SK-N-SH treated with all-trans-retinoic acid at 6 μM for 48 hours (cell line): ENCODE results near the gene MRPS34.

Experiments
- ATAC-seq: fragments of 200-7000 bp; cut with Tn5 transposase; 3 replicates; pipeline ENCODE4 v1.9.1; 2020; ENCODE audit warnings: mild to moderate bottlenecking, moderate library complexity
- ARNTL ChIP-seq: fragments of 450-650 bp; formaldehyde crosslinking; IDR thresholded peaks from 2 replicates; pipeline ENCODE4 v1.5.0; 2020; ENCODE audit warnings: low read depth, mild to moderate bottlenecking, moderate library complexity, borderline replicate concordance
- BACH2 ChIP-seq: fragments of 250-450 bp; sonication (Bioruptor Pico); IDR thresholded peaks from 2 replicates; pipeline ENCODE4 v1.9.0; 2021; ENCODE audit warnings: mild to moderate bottlenecking, borderline replicate concordance
- CSDC2 ChIP-seq: fragments of 250-450 bp; sonication (Bioruptor Pico); IDR thresholded peaks from 2 replicates; pipeline ENCODE4 v1.5.0; 2020; ENCODE audit warnings: mild to moderate bottlenecking, moderate library complexity
- ESRRG ChIP-seq: fragments of 250-450 bp; sonication (Bioruptor Pico); IDR thresholded peaks from 2 replicates; pipeline ENCODE4 v1.6.1; 2021; ENCODE audit warnings: mild to moderate bottlenecking
- GLIS3 ChIP-seq: fragments of 250-450 bp; sonication (Bioruptor Pico); IDR thresholded peaks from 2 replicates; pipeline ENCODE4 v1.5.0; 2020; ENCODE audit warnings: mild to moderate bottlenecking, moderate library complexity
- ISL1 ChIP-seq: fragments of 250-450 bp; sonication (Bioruptor Pico); IDR thresholded peaks from 2 replicates; pipeline ENCODE4 v2.1.2; 2022; ENCODE audit warnings: mild to moderate bottlenecking, moderate library complexity
- OSR1 ChIP-seq: fragments of 250-450 bp; sonication (Bioruptor Pico); IDR thresholded peaks from 2 replicates; pipeline ENCODE4 v1.8.0; 2022; ENCODE audit warnings: moderate library complexity, mild to moderate bottlenecking, inconsistent platforms
- PPARA ChIP-seq: fragments of 250-450 bp; sonication (Bioruptor Pico); IDR thresholded peaks from 2 replicates; pipeline ENCODE4 v1.5.0; 2020; ENCODE audit warnings: mild to moderate bottlenecking, borderline replicate concordance
- RARB ChIP-seq: fragments of 250-450 bp; sonication (Bioruptor Pico); IDR thresholded peaks from 2 replicates; pipeline ENCODE4 v1.8.0; 2021; ENCODE audit warnings: mild to moderate bottlenecking, moderate library complexity
- TCF4 ChIP-seq: fragments of 250-450 bp; sonication (Bioruptor Pico); IDR thresholded peaks from 2 replicates; pipeline ENCODE4 v1.8.0; 2021; ENCODE audit warnings: mild to moderate bottlenecking, moderate library complexity, borderline replicate concordance
- TOX ChIP-seq: fragments of 250-450 bp; sonication (Bioruptor Pico); IDR thresholded peaks from 2 replicates; pipeline ENCODE4 v1.8.0; 2021; ENCODE audit warnings: mild to moderate bottlenecking, moderate library complexity, borderline replicate concordance
- ZFP3 ChIP-seq: fragments of 250-450 bp; sonication (Bioruptor Pico); IDR thresholded peaks from 2 replicates; pipeline ENCODE4 v1.5.0; 2020; ENCODE audit warnings: mild to moderate bottlenecking, moderate library complexity
- ZFP30 ChIP-seq: fragments of 450-650 bp; formaldehyde crosslinking; IDR thresholded peaks from 2 replicates; pipeline ENCODE4 v1.5.0; 2022; ENCODE audit warnings: mild to moderate bottlenecking, moderate library complexity
- ZNF70 ChIP-seq: fragments of 450-650 bp; formaldehyde crosslinking; IDR thresholded peaks from 2 replicates; pipeline ENCODE4 v1.5.0; 2020; ENCODE audit warnings: mild to moderate bottlenecking, moderate library complexity
- TF ChIP-seq, protein P1 (sequence below): fragments of 250-450 bp; sonication (Bioruptor Pico); IDR thresholded peaks from 2 replicates; pipeline ENCODE4 v1.5.1; 2021; ENCODE audit warnings: mild to moderate bottlenecking, moderate library complexity
- TF ChIP-seq, protein P2 (sequence below): fragments of 250-450 bp; sonication (Bioruptor Pico); IDR thresholded peaks from 2 replicates; pipeline ENCODE4 v1.8.0; 2020; ENCODE audit warnings: mild to moderate bottlenecking, moderate library complexity, borderline replicate concordance
- TF ChIP-seq, protein P3 (sequence below): fragments of 250-450 bp; sonication (Bioruptor Pico); IDR thresholded peaks from 2 replicates; pipeline ENCODE4 v1.5.0; 2020; ENCODE audit warnings: mild to moderate bottlenecking, moderate library complexity
- TF ChIP-seq, protein P4 (sequence below): fragments of 250-450 bp; sonication (Bioruptor Pico); IDR thresholded peaks from 2 replicates; pipeline ENCODE4 v1.8.0; 2021; ENCODE audit warnings: low read depth, mild to moderate bottlenecking, moderate library complexity, borderline replicate concordance
- TF ChIP-seq, protein P5 (sequence below): fragments of 250-450 bp; sonication (Bioruptor Pico); IDR thresholded peaks from 2 replicates; pipeline ENCODE4 v1.5.1; 2020; ENCODE audit warnings: low read depth, mild to moderate bottlenecking, moderate library complexity

The MRPS34 gene

DNA sequence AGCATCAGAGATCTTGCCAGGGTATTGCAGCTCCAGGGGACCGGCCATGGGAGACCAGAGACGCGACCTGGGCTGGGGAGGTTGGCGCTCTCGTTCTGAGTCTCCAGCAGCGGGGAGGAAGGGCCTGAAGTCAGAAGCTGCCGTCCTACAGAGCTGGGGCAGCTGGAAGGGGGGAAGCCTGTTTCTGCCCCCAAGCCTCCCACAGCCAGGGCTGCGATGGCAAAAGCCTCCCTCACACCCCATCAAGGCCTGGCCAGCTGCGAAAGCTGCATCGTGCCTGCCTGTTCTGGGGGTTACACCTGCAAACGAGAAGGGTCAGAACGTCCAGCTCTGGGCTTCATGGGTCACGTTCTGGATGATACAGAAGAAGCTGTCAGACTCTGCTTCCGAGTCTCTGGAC is 40.9 kb downstream of the MRPS34 start:
- TF ChIP-seq ESRRG (CRISPR knock-in tag) (no peak), ISL1 (CRISPR knock-in tag) (no peak), TCF4 (CRISPR knock-in tag) (no peak), TOX (CRISPR knock-in tag) (no peak), OSR1 (CRISPR knock-in tag) (no peak)
- TF ChIP-seq, protein P1, sequence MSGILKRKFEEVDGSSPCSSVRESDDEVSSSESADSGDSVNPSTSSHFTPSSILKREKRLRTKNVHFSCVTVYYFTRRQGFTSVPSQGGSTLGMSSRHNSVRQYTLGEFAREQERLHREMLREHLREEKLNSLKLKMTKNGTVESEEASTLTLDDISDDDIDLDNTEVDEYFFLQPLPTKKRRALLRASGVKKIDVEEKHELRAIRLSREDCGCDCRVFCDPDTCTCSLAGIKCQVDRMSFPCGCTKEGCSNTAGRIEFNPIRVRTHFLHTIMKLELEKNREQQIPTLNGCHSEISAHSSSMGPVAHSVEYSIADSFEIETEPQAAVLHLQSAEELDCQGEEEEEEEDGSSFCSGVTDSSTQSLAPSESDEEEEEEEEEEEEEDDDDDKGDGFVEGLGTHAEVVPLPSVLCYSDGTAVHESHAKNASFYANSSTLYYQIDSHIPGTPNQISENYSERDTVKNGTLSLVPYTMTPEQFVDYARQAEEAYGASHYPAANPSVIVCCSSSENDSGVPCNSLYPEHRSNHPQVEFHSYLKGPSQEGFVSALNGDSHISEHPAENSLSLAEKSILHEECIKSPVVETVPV (CRISPR knock-in tag): no peak
- no peak for ATAC-seq

DNA sequence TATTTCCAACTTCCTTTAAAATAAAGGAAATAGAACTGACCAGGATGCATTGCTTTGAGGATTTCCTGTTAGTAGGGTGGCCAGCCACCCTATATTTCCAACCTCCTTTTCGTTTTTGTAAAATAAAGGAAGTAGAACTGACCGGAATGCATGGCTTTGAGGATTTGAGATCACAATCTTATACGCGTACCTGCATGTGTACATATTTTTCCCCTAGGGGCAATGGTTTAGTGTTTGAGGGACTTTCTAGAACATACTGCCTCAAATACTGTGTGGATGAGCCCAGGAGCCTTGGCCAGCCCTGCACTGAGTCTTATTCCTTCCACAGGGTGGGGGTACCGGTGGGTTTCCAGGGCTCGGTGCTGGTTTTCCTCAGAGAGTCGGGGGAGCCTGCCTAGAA is 41.3 kb downstream of the MRPS34 start:
- TF ChIP-seq, protein P2, sequence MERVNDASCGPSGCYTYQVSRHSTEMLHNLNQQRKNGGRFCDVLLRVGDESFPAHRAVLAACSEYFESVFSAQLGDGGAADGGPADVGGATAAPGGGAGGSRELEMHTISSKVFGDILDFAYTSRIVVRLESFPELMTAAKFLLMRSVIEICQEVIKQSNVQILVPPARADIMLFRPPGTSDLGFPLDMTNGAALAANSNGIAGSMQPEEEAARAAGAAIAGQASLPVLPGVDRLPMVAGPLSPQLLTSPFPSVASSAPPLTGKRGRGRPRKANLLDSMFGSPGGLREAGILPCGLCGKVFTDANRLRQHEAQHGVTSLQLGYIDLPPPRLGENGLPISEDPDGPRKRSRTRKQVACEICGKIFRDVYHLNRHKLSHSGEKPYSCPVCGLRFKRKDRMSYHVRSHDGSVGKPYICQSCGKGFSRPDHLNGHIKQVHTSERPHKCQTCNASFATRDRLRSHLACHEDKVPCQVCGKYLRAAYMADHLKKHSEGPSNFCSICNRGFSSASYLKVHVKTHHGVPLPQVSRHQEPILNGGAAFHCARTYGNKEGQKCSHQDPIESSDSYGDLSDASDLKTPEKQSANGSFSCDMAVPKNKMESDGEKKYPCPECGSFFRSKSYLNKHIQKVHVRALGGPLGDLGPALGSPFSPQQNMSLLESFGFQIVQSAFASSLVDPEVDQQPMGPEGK (CRISPR knock-in tag): no peak
- TF ChIP-seq ZFP30 (CRISPR knock-in tag) (no peak), ZFP3 (CRISPR knock-in tag) (no peak), CSDC2 (CRISPR knock-in tag) (no peak), ESRRG (CRISPR knock-in tag) (no peak), OSR1 (CRISPR knock-in tag) (no peak), GLIS3 (CRISPR knock-in tag) (no peak)
- TF ChIP-seq, protein P3, sequence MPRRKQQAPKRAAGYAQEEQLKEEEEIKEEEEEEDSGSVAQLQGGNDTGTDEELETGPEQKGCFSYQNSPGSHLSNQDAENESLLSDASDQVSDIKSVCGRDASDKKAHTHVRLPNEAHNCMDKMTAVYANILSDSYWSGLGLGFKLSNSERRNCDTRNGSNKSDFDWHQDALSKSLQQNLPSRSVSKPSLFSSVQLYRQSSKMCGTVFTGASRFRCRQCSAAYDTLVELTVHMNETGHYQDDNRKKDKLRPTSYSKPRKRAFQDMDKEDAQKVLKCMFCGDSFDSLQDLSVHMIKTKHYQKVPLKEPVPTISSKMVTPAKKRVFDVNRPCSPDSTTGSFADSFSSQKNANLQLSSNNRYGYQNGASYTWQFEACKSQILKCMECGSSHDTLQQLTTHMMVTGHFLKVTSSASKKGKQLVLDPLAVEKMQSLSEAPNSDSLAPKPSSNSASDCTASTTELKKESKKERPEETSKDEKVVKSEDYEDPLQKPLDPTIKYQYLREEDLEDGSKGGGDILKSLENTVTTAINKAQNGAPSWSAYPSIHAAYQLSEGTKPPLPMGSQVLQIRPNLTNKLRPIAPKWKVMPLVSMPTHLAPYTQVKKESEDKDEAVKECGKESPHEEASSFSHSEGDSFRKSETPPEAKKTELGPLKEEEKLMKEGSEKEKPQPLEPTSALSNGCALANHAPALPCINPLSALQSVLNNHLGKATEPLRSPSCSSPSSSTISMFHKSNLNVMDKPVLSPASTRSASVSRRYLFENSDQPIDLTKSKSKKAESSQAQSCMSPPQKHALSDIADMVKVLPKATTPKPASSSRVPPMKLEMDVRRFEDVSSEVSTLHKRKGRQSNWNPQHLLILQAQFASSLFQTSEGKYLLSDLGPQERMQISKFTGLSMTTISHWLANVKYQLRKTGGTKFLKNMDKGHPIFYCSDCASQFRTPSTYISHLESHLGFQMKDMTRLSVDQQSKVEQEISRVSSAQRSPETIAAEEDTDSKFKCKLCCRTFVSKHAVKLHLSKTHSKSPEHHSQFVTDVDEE (CRISPR knock-in tag): no peak
- TF ChIP-seq, protein P4, sequence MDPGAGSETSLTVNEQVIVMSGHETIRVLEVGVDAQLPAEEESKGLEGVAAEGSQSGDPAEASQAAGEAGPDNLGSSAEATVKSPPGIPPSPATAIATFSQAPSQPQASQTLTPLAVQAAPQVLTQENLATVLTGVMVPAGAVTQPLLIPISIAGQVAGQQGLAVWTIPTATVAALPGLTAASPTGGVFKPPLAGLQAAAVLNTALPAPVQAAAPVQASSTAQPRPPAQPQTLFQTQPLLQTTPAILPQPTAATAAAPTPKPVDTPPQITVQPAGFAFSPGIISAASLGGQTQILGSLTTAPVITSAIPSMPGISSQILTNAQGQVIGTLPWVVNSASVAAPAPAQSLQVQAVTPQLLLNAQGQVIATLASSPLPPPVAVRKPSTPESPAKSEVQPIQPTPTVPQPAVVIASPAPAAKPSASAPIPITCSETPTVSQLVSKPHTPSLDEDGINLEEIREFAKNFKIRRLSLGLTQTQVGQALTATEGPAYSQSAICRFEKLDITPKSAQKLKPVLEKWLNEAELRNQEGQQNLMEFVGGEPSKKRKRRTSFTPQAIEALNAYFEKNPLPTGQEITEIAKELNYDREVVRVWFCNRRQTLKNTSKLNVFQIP (CRISPR knock-in tag): no peak
- TF ChIP-seq, protein P1 (CRISPR knock-in tag): no peak

DNA sequence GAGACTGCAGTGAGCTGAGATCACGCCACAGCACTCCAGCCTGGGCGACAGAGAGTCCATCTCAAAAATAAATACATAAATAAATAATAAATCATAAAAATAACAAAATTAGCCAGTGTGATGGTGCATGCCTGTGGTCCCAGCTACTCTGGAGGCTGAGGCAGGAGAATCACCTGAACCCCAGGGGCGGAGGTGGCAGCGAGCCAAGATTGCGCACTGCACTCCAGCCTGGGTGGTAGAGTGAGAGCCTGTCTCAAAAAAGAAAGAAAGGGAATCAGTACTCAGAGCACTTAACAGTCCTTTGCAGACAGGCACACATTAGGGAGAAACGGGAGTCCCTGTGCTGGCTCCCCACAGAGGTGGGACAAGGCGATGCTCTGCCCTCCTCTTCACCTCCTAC is 41.9 kb downstream of the MRPS34 start:
- ATAC-seq: no peak
- TF ChIP-seq GLIS3 (CRISPR knock-in tag) (no peak), ISL1 (CRISPR knock-in tag) (no peak), ARNTL (CRISPR knock-in tag) (no peak), ZNF70 (CRISPR knock-in tag) (no peak), ESRRG (CRISPR knock-in tag) (no peak), PPARA (CRISPR knock-in tag) (no peak), RARB (no peak), CSDC2 (CRISPR knock-in tag) (no peak), ZFP3 (CRISPR knock-in tag) (no peak), OSR1 (CRISPR knock-in tag) (no peak), BACH2 (CRISPR knock-in tag) (no peak)
- TF ChIP-seq, protein P2 (CRISPR knock-in tag): no peak
- TF ChIP-seq, protein P3 (CRISPR knock-in tag): no peak
- TF ChIP-seq, protein P5, sequence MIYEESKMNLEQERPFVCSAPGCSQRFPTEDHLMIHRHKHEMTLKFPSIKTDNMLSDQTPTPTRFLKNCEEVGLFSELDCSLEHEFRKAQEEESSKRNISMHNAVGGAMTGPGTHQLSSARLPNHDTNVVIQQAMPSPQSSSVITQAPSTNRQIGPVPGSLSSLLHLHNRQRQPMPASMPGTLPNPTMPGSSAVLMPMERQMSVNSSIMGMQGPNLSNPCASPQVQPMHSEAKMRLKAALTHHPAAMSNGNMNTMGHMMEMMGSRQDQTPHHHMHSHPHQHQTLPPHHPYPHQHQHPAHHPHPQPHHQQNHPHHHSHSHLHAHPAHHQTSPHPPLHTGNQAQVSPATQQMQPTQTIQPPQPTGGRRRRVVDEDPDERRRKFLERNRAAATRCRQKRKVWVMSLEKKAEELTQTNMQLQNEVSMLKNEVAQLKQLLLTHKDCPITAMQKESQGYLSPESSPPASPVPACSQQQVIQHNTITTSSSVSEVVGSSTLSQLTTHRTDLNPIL (CRISPR knock-in tag): no peak

More for the DNA sequence above, 41.3 kb downstream of the MRPS34 start:
- no peak for ATAC-seq
